Gastroesophageal sphincter (tissue), 4 donors: ENCODE results near the gene DLL1. TPM values are rescaled to one million over a fixed set of nuclear protein-coding genes. Genes with fewer than 3 reads are reported as not detected.

Source experiments
- ATAC-seq: fragments of 150-250 bp; one replicate; pipeline ENCODE4 v1.9.1; 2016; ENCODE audit warnings: mild to moderate bottlenecking, moderate library complexity
- H3K27ac ChIP-seq, 4 donors: fragments of 200-600 bp; sonication (generic) in 3 of 4; 1 replicate in 3 of 4; 2 replicates in 1 of 4; pipeline ENCODE4 v1.5.1; 2016 to 2019
- H3K27me3 ChIP-seq: fragments of 200-600 bp; sonication (generic); one replicate; pipeline ENCODE4 v1.5.1; 2019
- H3K36me3 ChIP-seq, 2 donors: fragments of 200-600 bp; sonication (generic); one replicate each; pipeline ENCODE4 v1.5.1; 2019; ENCODE audit warnings: control low read depth in 1 of 2
- H3K4me1 ChIP-seq, 3 donors: fragments of 200-600 bp; sonication (generic); 1 replicate in 2 of 3; 2 replicates in 1 of 3; pipeline ENCODE4 v1.5.1; 2016 to 2019; ENCODE audit warnings: control low read depth in 2 of 3
- H3K4me3 ChIP-seq, 2 donors: fragments of 200-600 bp; sonication (generic); one replicate each; pipeline ENCODE4 v1.5.1; 2019; ENCODE audit warnings: mild to moderate bottlenecking in 1 of 2, moderate library complexity in 1 of 2
- H3K9me3 ChIP-seq, 3 donors: fragments of 200-600 bp; sonication (generic); one replicate each; pipeline ENCODE4 v1.5.1; 2017 to 2019; ENCODE audit warnings: control low read depth in 2 of 3
- EP300 ChIP-seq: sonication (generic); formaldehyde crosslinking; IDR thresholded peaks from one replicate; pipeline ENCODE4 v1.6.1; 2017; ENCODE audit warnings: antibody characterized with exemption, mild to moderate bottlenecking
- POLR2A ChIP-seq, 2 donors: fragments of 450-650 bp; IDR thresholded peaks; one replicate each; pipeline ENCODE4 v1.6.1; 2017; ENCODE audit warnings: antibody characterized with exemption in 2 of 2, mild to moderate bottlenecking in 2 of 2, moderate library complexity in 1 of 2
- POLR2AphosphoS5 ChIP-seq: sonication (generic); formaldehyde crosslinking; IDR thresholded peaks from one replicate; pipeline ENCODE4 v1.6.1; 2017; ENCODE audit warnings: antibody characterized with exemption
- WGBS, 2 donors: methylation state at CpG; one replicate each; pipeline ENCODE4 v1.1.5; 2018; ENCODE audit warnings: low coverage in 1 of 2; 5-methylcytosine and 5-hydroxymethylcytosine counted together
- total RNA-seq, 4 donors: library from RNA; depleted of rRNA; stranded (reverse); fragments of >200 nt; gene quantifications; one replicate each; pipeline ENCODE4 v1.1.0, GENCODE V29; 2016
- TF ChIP-seq, protein P1 (sequence below), 4 experiments: fragments of 200-600 bp in 2 of 4; fragments of 450-650 bp in 2 of 4; sonication (generic) in 1 of 4; IDR thresholded peaks; one replicate each; pipeline ENCODE4 v1.5.1; 2017 to 2019; ENCODE audit warnings: antibody characterized with exemption in 4 of 4, mild to moderate bottlenecking in 2 of 4, moderate library complexity in 2 of 4

DLL1 gene
- total RNA-seq, 4 donors from 2014 or later: 5.3 to 11.8 (median 6.5) TPM

DNA sequence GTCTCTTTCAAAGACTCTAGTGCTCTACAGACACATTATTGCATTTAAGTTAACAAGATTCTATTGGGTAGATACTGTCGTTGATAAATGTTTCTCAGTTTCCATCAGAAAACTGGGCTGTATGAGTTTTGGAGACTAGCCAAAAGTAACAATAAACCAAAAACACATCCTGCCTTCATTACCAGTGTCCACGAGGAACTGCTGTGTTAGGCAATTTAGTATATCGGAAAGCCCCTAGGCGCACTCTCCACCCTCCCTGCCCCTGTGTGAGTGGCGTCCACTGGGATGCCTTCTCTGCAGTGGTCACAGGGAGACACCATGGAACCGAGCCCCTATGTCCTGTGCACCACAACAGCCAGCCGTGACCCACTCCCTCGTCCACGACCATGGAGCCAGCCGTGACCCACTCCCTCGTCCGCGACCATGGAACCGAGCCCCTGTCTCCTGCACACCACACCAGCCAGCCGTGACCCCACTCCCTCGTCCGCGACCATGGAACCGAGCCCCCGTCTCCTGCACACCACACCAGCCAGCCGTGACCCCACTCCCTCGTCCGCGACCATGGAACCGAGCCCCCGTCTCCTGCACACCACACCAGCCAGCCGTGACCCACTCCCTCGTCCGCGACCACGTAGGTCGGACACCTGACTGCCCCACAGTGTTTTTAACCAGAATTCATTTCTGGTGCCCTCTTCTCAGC, 35.3 kb downstream of the DLL1 start:
- Histone ChIP-seq H3K4me3 (no peak overlapping the region), H3K27me3 (no peaks in the 10 kb centered on the region), H3K9me3 (no peaks in the 10 kb centered on the region), H3K27ac (no peak overlapping the region), H3K36me3 (no peaks in the 10 kb centered on the region), H3K4me1 (no peaks in the 10 kb centered on the region)
- ATAC-seq: no peak
- no peak for TF ChIP-seq POLR2AphosphoS5
- TF ChIP-seq, protein P1, sequence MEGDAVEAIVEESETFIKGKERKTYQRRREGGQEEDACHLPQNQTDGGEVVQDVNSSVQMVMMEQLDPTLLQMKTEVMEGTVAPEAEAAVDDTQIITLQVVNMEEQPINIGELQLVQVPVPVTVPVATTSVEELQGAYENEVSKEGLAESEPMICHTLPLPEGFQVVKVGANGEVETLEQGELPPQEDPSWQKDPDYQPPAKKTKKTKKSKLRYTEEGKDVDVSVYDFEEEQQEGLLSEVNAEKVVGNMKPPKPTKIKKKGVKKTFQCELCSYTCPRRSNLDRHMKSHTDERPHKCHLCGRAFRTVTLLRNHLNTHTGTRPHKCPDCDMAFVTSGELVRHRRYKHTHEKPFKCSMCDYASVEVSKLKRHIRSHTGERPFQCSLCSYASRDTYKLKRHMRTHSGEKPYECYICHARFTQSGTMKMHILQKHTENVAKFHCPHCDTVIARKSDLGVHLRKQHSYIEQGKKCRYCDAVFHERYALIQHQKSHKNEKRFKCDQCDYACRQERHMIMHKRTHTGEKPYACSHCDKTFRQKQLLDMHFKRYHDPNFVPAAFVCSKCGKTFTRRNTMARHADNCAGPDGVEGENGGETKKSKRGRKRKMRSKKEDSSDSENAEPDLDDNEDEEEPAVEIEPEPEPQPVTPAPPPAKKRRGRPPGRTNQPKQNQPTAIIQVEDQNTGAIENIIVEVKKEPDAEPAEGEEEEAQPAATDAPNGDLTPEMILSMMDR (IDR thresholded peaks at IDR 0.05): no peak
- TF ChIP-seq EP300: no peak
- TF ChIP-seq POLR2A (IDR thresholded peaks at IDR 0.05): no peak
- WGBS, 2 donors: 84 to 88% methylated on average over 10 to 31 of the region's 32 CpGs

GRCh38 chr6:170254315-170255213, 36.3 kb downstream of the DLL1 start:
- no peaks in the 10 kb centered on the region for H3K4me1 ChIP-seq
- TF ChIP-seq, protein P1 (IDR thresholded peaks at IDR 0.05): no peak
- TF ChIP-seq POLR2AphosphoS5 (no peak), EP300 (no peak), POLR2A (IDR thresholded peaks at IDR 0.05) (no peak)
- 91% methylated on average over 6 of the region's 14 CpGs; no CpG with 5 or more reads in 1 of the 2 donors for WGBS, 2 donors
- ATAC-seq: no peak
- H3K4me3 ChIP-seq: no peak overlapping the region
- no peaks in the 10 kb centered on the region for H3K36me3 ChIP-seq
- no peaks in the 10 kb centered on the region for H3K27me3 ChIP-seq
- no peak overlapping the region for H3K27ac ChIP-seq
- H3K9me3 ChIP-seq: no peaks in the 10 kb centered on the region

DNA sequence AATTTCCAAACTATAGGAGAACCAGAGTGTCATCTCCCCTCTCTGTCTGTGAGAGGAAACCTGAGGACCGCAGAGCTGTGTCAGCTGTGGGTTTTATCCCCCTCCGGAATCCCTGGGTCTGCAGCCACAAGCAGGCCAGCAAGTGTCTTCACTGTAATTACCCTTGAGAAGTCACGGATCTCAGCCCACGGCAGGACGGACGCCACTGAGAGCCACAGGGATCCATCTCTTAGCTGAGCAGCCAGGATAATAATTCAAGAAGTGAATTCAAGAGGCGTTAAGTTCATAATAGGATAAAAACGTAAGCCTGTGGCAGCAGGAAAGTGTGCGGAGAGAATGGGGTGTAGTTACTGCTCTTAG, 37.0 kb downstream of the DLL1 start:
- Histone ChIP-seq H3K36me3 (no peaks in the 10 kb centered on the region), H3K4me1 (peaks cover 0 to 2% (median 0%) of the 10 kb centered on the region in 3 donors), H3K4me3 (no peak overlapping the region), H3K9me3 (no peaks in the 10 kb centered on the region), H3K27me3 (peaks cover under 1% of the 10 kb centered on the region), H3K27ac (no peak overlapping the region)
- ATAC-seq: no peak
- 93% methylated on average over 4 of the region's 9 CpGs; no CpG with 5 or more reads in 1 of the 2 donors for WGBS, 2 donors
- TF ChIP-seq POLR2A (IDR thresholded peaks at IDR 0.05) (no peak), EP300 (no peak), POLR2AphosphoS5 (no peak)
- TF ChIP-seq, protein P1 (IDR thresholded peaks at IDR 0.05): no peak

GRCh38 chr6:170253226-170253909, 37.5 kb downstream of the DLL1 start:
- no peaks in the 10 kb centered on the region for H3K36me3 ChIP-seq
- 0 to 79% methylated on average over 1 to 14 of the region's 30 CpGs for WGBS, 2 donors
- no peak overlapping the region for H3K27ac ChIP-seq
- no peaks in the 10 kb centered on the region for H3K9me3 ChIP-seq
- ATAC-seq: no peak
- no peak overlapping the region for H3K4me3 ChIP-seq
- peaks cover 6% of the 10 kb centered on the region for H3K27me3 ChIP-seq
- peaks cover 0 to 7% (median 0%) of the 10 kb centered on the region in 3 donors for H3K4me1 ChIP-seq
- TF ChIP-seq POLR2A (IDR thresholded peaks at IDR 0.05) (no peak), POLR2AphosphoS5 (no peak), EP300 (no peak)
- TF ChIP-seq, protein P1 (IDR thresholded peaks at IDR 0.05): no peak
